HCT116 (cell line): ENCODE data around the gene NMD3. TPM values are rescaled to one million over a fixed set of nuclear protein-coding genes. Genes with fewer than 3 reads are reported as not detected.

ENCODE experiments used
- ATAC-seq: fragments of 200-7000 bp; cut with Tn5 transposase; 2 replicates; pipeline ENCODE4 v1.9.1; 2020; ENCODE audit warnings: mild to moderate bottlenecking, moderate library complexity
- BruUV-seq: library from RNA; stranded (reverse); fragments of 400-500 nt; replicated peaks from 2 replicates; lab custom pipeline; 2021; lab: Mats Ljungman, UMichigan
- CTCF ChIA-PET: fragments of 300-600 bp; sonication (Branson Sonifier 250); formaldehyde crosslinking; loops from one replicate; lab custom pipeline; 2021; ENCODE audit warnings: antibody characterized with exemption; lab: Charles Lee
- POLR2A ChIA-PET: fragments of 300-600, 350-600 bp; sonication (Branson Sonifier 250); formaldehyde crosslinking; loops from one replicate; lab custom pipeline; 2021; ENCODE audit warnings: antibody characterized with exemption; lab: Charles Lee
- RAD21 ChIA-PET, 2 experiments: fragments of 300-600 bp; sonication (Branson Sonifier 250); formaldehyde crosslinking; loops; one replicate each; lab custom pipeline; 2023; ENCODE audit warnings: low total read pairs in 2 of 2; ENCODE audit not compliant: uncharacterized antibody in 2 of 2, unreplicated experiment in 2 of 2, low non-redundant PET in 1 of 2; lab: Charles Lee
- DNase-seq: peaks from one replicate; pipeline ENCODE4 v3.0.0-alpha.2; 2010; ENCODE audit warnings: low read depth, low spot score
- H2AFZ ChIP-seq: fragments of 200-600 bp; shearing (Covaris generic), sonication (generic); 2 replicates; pipeline ENCODE4 v1.6.1; 2017; ENCODE audit warnings: low read depth, mixed run types, mixed read lengths, antibody characterized with exemption, low read length; ENCODE audit not compliant: poor library complexity, severe bottlenecking
- H3K27ac ChIP-seq: 2 replicates; pipeline ENCODE4 v1.5.1; 2012; ENCODE audit warnings: low read depth, low read length
- H3K27me3 ChIP-seq: fragments of 200-600 bp; sonication (generic); 2 replicates; pipeline ENCODE4 v1.6.1; 2016; ENCODE audit warnings: mixed run types, low read length, mixed read lengths; ENCODE audit not compliant: insufficient read depth
- H3K36me3 ChIP-seq, 2 experiments: fragments of 200-500 bp in 1 of 2; fragments of 200-600 bp in 1 of 2; sonication (Bioruptor generic) in 1 of 2; sonication (generic) in 1 of 2; 2 replicates each; pipeline versions ENCODE4 v1.5.1 to v1.6.1; 2014 to 2016; ENCODE audit warnings: low read length in 2 of 2, inconsistent platforms in 1 of 2, mixed read lengths in 1 of 2, mixed run types in 1 of 2; ENCODE audit not compliant: insufficient read depth in 2 of 2, control insufficient read depth in 1 of 2
- H3K4me1 ChIP-seq, 2 experiments: fragments of 200-600 bp in 1 of 2; sonication (generic) in 1 of 2; 2 replicates each; pipeline versions ENCODE4 v1.5.1 to v1.6.1; 2012 to 2017; ENCODE audit warnings: low read length in 2 of 2, inconsistent platforms in 1 of 2, mild to moderate bottlenecking in 1 of 2, mixed read lengths in 1 of 2, mixed run types in 1 of 2, moderate library complexity in 1 of 2; ENCODE audit not compliant: insufficient read depth in 2 of 2, control insufficient read depth in 1 of 2
- H3K4me2 ChIP-seq: fragments of 200-600 bp; sonication (generic); 2 replicates; pipeline ENCODE4 v1.6.1; 2017; ENCODE audit warnings: mixed run types, low read length, mixed read lengths
- H3K4me3 ChIP-seq, 2 experiments: fragments of 200-600 bp in 1 of 2; sonication (generic) in 1 of 2; replicated peaks in 1 of 2; 2 replicates each; pipeline ENCODE4 v1.5.1; 2011 to 2016; ENCODE audit warnings: low read length in 2 of 2, control low read depth in 1 of 2, low read depth in 1 of 2, mild to moderate bottlenecking in 1 of 2, mixed read lengths in 1 of 2, mixed run types in 1 of 2
- H3K79me2 ChIP-seq: fragments of 200-600 bp; sonication (generic); 2 replicates; pipeline ENCODE4 v1.6.1; 2017; ENCODE audit warnings: mild to moderate bottlenecking, mixed run types, low read length, moderate library complexity, mixed read lengths; ENCODE audit not compliant: insufficient read depth
- H3K9ac ChIP-seq: fragments of 200-600 bp; sonication (generic); 2 replicates; pipeline ENCODE4 v1.6.1; 2016; ENCODE audit warnings: low read length, mixed read lengths
- H3K9me2 ChIP-seq: fragments of 200-600 bp; sonication (generic), shearing (Covaris generic); 2 replicates; pipeline ENCODE4 v1.6.1; 2017; ENCODE audit warnings: mixed run types, mild to moderate bottlenecking, moderate library complexity; ENCODE audit not compliant: insufficient read depth
- H3K9me3 ChIP-seq, 2 experiments: fragments of 200-500 bp in 1 of 2; fragments of 200-600 bp in 1 of 2; sonication (Bioruptor generic) in 1 of 2; sonication (generic) in 1 of 2; 2 replicates each; pipeline ENCODE4 v1.6.1; 2014 to 2017; ENCODE audit warnings: low read length in 2 of 2, mixed read lengths in 2 of 2, inconsistent platforms in 1 of 2, low read depth in 1 of 2, mild to moderate bottlenecking in 1 of 2, mixed run types in 1 of 2, moderate library complexity in 1 of 2; ENCODE audit not compliant: control insufficient read depth in 1 of 2, insufficient read depth in 1 of 2
- H4K20me1 ChIP-seq: fragments of 200-600 bp; sonication (generic), shearing (Covaris generic); 2 replicates; pipeline ENCODE4 v1.6.1; 2017; ENCODE audit warnings: mixed run types, mild to moderate bottlenecking, moderate library complexity; ENCODE audit not compliant: insufficient read depth
- CBX3 ChIP-seq: IDR thresholded peaks from 2 replicates; pipeline ENCODE4 v1.6.1; 2012; ENCODE audit warnings: low read depth
- EZH2 ChIP-seq: fragments of 200-600 bp; sonication (generic); IDR thresholded peaks from 2 replicates; pipeline ENCODE4 v1.6.1; 2017; ENCODE audit warnings: antibody characterized with exemption, mixed run types
- FOSL1 ChIP-seq: IDR thresholded peaks from 2 replicates; pipeline ENCODE4 v1.6.1; 2012; ENCODE audit warnings: low read depth
- JUND ChIP-seq: IDR thresholded peaks from 2 replicates; pipeline ENCODE4 v1.6.1; 2012
- POLR2A ChIP-seq: IDR thresholded peaks from 2 replicates; pipeline ENCODE4 v1.7.0; 2011; ENCODE audit warnings: borderline replicate concordance; ENCODE audit not compliant: insufficient read depth, insufficient read length; ENCODE audit errors: extremely low read depth
- SRF ChIP-seq: IDR thresholded peaks from 2 replicates; pipeline ENCODE4 v1.6.1; 2012; ENCODE audit warnings: low read depth
- TCF7L2 ChIP-seq: IDR thresholded peaks from 2 replicates; pipeline ENCODE4 v1.7.0; 2011; ENCODE audit warnings: borderline replicate concordance, inconsistent platforms; ENCODE audit not compliant: insufficient read depth, insufficient read length; ENCODE audit errors: extremely low read depth
- ZFX ChIP-seq: fragments of 450-650 bp; IDR thresholded peaks from 2 replicates; pipeline ENCODE4 v1.6.1; 2017
- ZNF274 ChIP-seq: fragments of 200-500 bp; sonication (Bioruptor generic); IDR thresholded peaks from 2 replicates; pipeline ENCODE4 v1.6.1; 2014; ENCODE audit warnings: mild to moderate bottlenecking, low read depth, low read length, inconsistent platforms
- intact Hi-C: fragments of 100-400 bp; cut with micrococcal nuclease; formaldehyde crosslinking; loops from 2 replicates; pipeline ENCODE4 v1.10.0; 2022
- total RNA-seq: library from RNA; stranded (reverse); gene quantifications from one replicate; pipeline ENCODE4 v1.2.1, GENCODE V29; 2021; ENCODE audit not compliant: unreplicated experiment
- TF ChIP-seq, protein P1 (sequence below), 3 experiments: fragments of 200-600 bp in 1 of 3; sonication (generic) in 1 of 3; IDR thresholded peaks in 2 of 3; conservative IDR thresholded peaks in 1 of 3; 2 replicates each; pipeline ENCODE4 v1.5.1; 2012 to 2017; ENCODE audit warnings: low read depth in 2 of 3, low read length in 2 of 3, antibody characterized with exemption in 1 of 3, borderline replicate concordance in 1 of 3, control low read depth in 1 of 3, mild to moderate bottlenecking in 1 of 3, mixed read lengths in 1 of 3, mixed run types in 1 of 3, moderate library complexity in 1 of 3; ENCODE audit not compliant: insufficient read depth in 1 of 3
- TF ChIP-seq, protein P2 (sequence below): IDR thresholded peaks from 2 replicates; pipeline ENCODE4 v1.6.1; 2011; ENCODE audit warnings: mild to moderate bottlenecking, low read length, moderate library complexity; ENCODE audit not compliant: insufficient replicate concordance; ENCODE audit errors: extremely low read depth

The NMD3 gene
- total RNA-seq, 1 experiment from 2014 or later, result 85.2 TPM

DNA sequence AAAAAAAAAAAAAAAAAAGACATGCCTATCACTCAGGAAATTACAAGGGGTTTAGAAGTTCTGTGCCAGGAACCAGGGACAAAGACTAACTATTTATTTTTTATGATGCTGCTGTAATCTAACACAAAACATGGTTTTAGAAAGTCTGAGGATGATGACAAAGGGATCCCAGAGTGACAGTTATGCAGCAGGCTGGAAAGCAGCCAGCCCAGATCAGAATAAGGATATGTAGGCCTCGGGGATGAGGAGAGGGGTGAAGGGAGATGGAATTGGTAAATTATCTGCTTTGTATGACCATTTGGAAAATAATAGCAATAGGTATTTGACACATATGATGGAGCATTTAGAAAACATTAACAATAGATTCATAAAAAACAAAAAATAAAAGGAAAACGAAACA, 34.1 kb upstream of the NMD3 start:
- ChIA-PET RAD21 (no interaction called here), POLR2A (no interaction called here), CTCF (no interaction called here)
- Histone ChIP-seq H3K27ac (no peak overlapping the region), H2AFZ (no peak overlapping the region), H3K4me3 (no peak overlapping the region), H3K9me2 (no peaks in the 10 kb centered on the region), H3K27me3 (no peaks in the 10 kb centered on the region), H3K4me2 (no peak overlapping the region), H3K36me3 (no peaks in the 10 kb centered on the region), H3K9me3 (no peaks in the 10 kb centered on the region), H3K79me2 (no peaks in the 10 kb centered on the region), H3K4me1 (no peaks in the 10 kb centered on the region), H3K9ac (no peak overlapping the region), H4K20me1 (no peaks in the 10 kb centered on the region)
- BruUV-seq, result no TSS peak
- intact Hi-C loops, result no loop called here
- no peak for DNase-seq
- TF ChIP-seq FOSL1, result no peak
- no peak for TF ChIP-seq ZFX
- no peak for ATAC-seq

DNA sequence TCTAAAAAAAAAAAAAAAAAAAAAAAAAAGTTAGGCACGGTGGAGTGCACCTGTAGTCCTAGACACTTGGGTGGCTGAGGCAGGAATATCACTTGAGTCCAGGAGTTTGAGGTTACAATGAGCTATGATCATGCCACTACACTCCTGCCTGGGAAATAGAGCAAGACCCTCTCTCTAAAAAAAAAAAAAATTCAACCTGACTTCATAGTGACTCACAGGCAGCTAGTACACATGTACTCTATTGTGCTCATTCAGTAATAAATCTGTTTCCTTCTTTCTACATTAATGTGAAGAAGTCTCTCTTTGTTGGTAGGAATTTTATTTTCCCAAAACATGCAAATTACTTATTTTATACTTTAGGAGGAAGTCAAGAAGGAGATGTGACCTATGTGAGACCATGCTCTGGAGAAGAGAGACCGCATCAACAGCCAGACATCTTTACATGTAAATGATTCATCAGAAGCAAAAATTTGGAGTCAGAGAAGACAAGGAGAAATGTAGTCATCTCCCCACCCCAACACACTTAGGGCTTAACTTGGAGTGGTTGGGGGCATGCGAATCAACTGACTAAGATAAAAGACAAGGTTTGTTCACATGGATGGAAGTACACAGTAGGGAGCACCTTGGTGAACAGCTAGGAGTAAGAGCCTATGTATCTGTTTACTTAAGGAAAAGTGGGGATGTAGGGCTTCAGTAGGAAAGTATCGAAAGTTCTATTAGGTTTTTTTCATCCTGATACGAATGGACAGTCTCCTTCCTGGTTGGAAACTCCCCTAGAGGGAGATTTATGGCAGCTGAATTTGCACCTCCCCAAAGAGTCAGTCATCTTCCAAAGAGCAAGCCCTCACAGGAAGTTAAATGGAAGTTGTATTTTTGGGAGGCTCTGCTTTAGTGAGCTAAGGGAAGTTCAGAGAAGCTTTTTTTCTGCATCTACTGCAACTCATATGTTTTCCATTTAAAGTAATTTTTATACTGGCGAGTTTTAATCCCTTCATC, 23.0 kb upstream of the NMD3 start:
- DNase-seq, result no peak
- Histone ChIP-seq H4K20me1 (no peaks in the 10 kb centered on the region), H3K9me2 (no peaks in the 10 kb centered on the region), H3K27me3 (no peaks in the 10 kb centered on the region), H3K9ac (no peak overlapping the region), H3K27ac (no peak overlapping the region), H3K36me3 (no peaks in the 10 kb centered on the region), H2AFZ (no peak overlapping the region), H3K79me2 (no peaks in the 10 kb centered on the region), H3K4me2 (no peak overlapping the region), H3K4me1 (peaks cover 0 to 10% of the 10 kb centered on the region in 2 experiments; a peak in 2 of 4 replicates), H3K9me3 (no peaks in the 10 kb centered on the region), H3K4me3 (no peak overlapping the region)
- POLR2A ChIA-PET, result no interaction called here
- intact Hi-C loops, result no loop called here
- RAD21 ChIA-PET, result no interaction called here
- CTCF ChIA-PET, result no interaction called here
- no TSS peak for BruUV-seq
- no peak for ATAC-seq
- no peak for TF ChIP-seq CBX3
- no peak for TF ChIP-seq JUND
- TF ChIP-seq FOSL1, result no peak
- TF ChIP-seq ZNF274, result no peak
- TF ChIP-seq, protein P1, sequence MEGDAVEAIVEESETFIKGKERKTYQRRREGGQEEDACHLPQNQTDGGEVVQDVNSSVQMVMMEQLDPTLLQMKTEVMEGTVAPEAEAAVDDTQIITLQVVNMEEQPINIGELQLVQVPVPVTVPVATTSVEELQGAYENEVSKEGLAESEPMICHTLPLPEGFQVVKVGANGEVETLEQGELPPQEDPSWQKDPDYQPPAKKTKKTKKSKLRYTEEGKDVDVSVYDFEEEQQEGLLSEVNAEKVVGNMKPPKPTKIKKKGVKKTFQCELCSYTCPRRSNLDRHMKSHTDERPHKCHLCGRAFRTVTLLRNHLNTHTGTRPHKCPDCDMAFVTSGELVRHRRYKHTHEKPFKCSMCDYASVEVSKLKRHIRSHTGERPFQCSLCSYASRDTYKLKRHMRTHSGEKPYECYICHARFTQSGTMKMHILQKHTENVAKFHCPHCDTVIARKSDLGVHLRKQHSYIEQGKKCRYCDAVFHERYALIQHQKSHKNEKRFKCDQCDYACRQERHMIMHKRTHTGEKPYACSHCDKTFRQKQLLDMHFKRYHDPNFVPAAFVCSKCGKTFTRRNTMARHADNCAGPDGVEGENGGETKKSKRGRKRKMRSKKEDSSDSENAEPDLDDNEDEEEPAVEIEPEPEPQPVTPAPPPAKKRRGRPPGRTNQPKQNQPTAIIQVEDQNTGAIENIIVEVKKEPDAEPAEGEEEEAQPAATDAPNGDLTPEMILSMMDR (IDR thresholded peaks at IDR 0.05 in 2 of 3, conservative IDR thresholded peaks at IDR 0.05 in 1 of 3; ENCODE audit: borderline replicate concordance in 1 of 3, insufficient read depth in 1 of 3, low read depth in 2 of 3, low read length in 2 of 3), result no peak
- TF ChIP-seq SRF, result no peak
- no peak for TF ChIP-seq TCF7L2
- TF ChIP-seq, protein P2, sequence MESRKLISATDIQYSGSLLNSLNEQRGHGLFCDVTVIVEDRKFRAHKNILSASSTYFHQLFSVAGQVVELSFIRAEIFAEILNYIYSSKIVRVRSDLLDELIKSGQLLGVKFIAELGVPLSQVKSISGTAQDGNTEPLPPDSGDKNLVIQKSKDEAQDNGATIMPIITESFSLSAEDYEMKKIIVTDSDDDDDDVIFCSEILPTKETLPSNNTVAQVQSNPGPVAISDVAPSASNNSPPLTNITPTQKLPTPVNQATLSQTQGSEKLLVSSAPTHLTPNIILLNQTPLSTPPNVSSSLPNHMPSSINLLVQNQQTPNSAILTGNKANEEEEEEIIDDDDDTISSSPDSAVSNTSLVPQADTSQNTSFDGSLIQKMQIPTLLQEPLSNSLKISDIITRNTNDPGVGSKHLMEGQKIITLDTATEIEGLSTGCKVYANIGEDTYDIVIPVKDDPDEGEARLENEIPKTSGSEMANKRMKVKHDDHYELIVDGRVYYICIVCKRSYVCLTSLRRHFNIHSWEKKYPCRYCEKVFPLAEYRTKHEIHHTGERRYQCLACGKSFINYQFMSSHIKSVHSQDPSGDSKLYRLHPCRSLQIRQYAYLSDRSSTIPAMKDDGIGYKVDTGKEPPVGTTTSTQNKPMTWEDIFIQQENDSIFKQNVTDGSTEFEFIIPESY, result no peak
- TF ChIP-seq POLR2A, result no peak
- TF ChIP-seq EZH2, result no peak
